SH-SY5Y (cell line): ENCODE data around the gene CNDP2.

ENCODE experiments used
- GATA2 ChIP-seq: IDR thresholded peaks from 2 replicates; pipeline ENCODE4 v1.6.1; 2011; ENCODE audit warnings: mild to moderate bottlenecking, low read depth, low read length
- GATA3 ChIP-seq: IDR thresholded peaks from 2 replicates; pipeline ENCODE4 v1.6.1; 2011; ENCODE audit warnings: low read depth, mild to moderate bottlenecking, low read length, moderate library complexity

CNDP2 gene

GRCh38 chr18:74528913-74529312 is 32.8 kb downstream of the CNDP2 start:
- no peak for TF ChIP-seq GATA2
- TF ChIP-seq GATA3 = no peak

- TF ChIP-seq GATA2 (no peak), GATA3 (no peak)
Measured at GRCh38 chr18:74529378-74529777, 33.2 kb downstream of the CNDP2 start.

GRCh38 chr18:74529811-74530583 is 33.8 kb downstream of the CNDP2 start:
- TF ChIP-seq GATA3 (no peak), GATA2 (no peak)

GRCh38 chr18:74530584-74530862 is 34.4 kb downstream of the CNDP2 start:
- TF ChIP-seq GATA3 (no peak), GATA2 (no peak)

GRCh38 chr18:74531043-74531442 is 34.9 kb downstream of the CNDP2 start:
- TF ChIP-seq GATA3 = no peak
- TF ChIP-seq GATA2 = no peak

GRCh38 chr18:74532511-74533025 is 36.4 kb downstream of the CNDP2 start:
- TF ChIP-seq GATA3 (no peak), GATA2 (no peak)

GRCh38 chr18:74533666-74534065 is 37.5 kb downstream of the CNDP2 start:
- TF ChIP-seq GATA2 (no peak), GATA3 (no peak)

GRCh38 chr18:74534150-74534969 is 38.2 kb downstream of the CNDP2 start, which contains the start of gene CNDP1:
TSS of gene CNDP1 (plus strand) at chr18:74534500. CDS start at chr18:74534668, 168 bp downstream.
- no peak for TF ChIP-seq GATA3
- no peak for TF ChIP-seq GATA2

- TF ChIP-seq GATA2 (no peak), GATA3 (no peak)
Measured at GRCh38 chr18:74534981-74535649, 39.0 kb downstream of the CNDP2 start.

- TF ChIP-seq GATA2 (no peak), GATA3 (no peak)
Measured at GRCh38 chr18:74539289-74539688, 43.1 kb downstream of the CNDP2 start.

- TF ChIP-seq GATA2 = no peak
Measured at GRCh38 chr18:74540652-74541421, 44.7 kb downstream of the CNDP2 start.

- no peak for TF ChIP-seq GATA3
- TF ChIP-seq GATA2 = no peak
Measured at GRCh38 chr18:74541703-74542555, 45.8 kb downstream of the CNDP2 start.

- TF ChIP-seq GATA2 = no peak
- no peak for TF ChIP-seq GATA3
Measured at GRCh38 chr18:74544898-74545297, 48.7 kb downstream of the CNDP2 start.

GRCh38 chr18:74546007-74546406 is 49.8 kb downstream of the CNDP2 start:
- TF ChIP-seq GATA3 = no peak
- no peak for TF ChIP-seq GATA2
